Glutamatergic neuron (in vitro differentiated cells): Measurements from ENCODE around the gene RBBP4. TPM values are rescaled to one million over a fixed set of nuclear protein-coding genes. Genes with fewer than 3 reads are reported as not detected.

Experiments
- DNase-seq: peaks from one replicate; pipeline ENCODE4 v3.0.0; 2022
- H3K27ac Mint-ChIP-seq: one replicate; pipeline ENCODE4 v1.8.0; 2020; ENCODE audit warnings: mild to moderate bottlenecking, mixed read lengths, inconsistent platforms; ENCODE audit not compliant: unreplicated experiment
- H3K27me3 Mint-ChIP-seq: one replicate; pipeline ENCODE4 v1.8.0; 2020; ENCODE audit warnings: mild to moderate bottlenecking, moderate library complexity, mixed read lengths, inconsistent platforms; ENCODE audit not compliant: unreplicated experiment
- H3K36me3 Mint-ChIP-seq: one replicate; pipeline ENCODE4 v1.8.0; 2020; ENCODE audit warnings: mild to moderate bottlenecking, mixed read lengths, inconsistent platforms; ENCODE audit not compliant: unreplicated experiment
- H3K4me1 Mint-ChIP-seq: one replicate; pipeline ENCODE4 v1.8.0; 2020; ENCODE audit warnings: mild to moderate bottlenecking, low read depth, mixed read lengths, inconsistent platforms; ENCODE audit not compliant: unreplicated experiment
- H3K4me3 Mint-ChIP-seq: one replicate; pipeline ENCODE4 v1.8.0; 2020; ENCODE audit warnings: mild to moderate bottlenecking, mixed read lengths, inconsistent platforms; ENCODE audit not compliant: unreplicated experiment
- H3K9me3 Mint-ChIP-seq: one replicate; pipeline ENCODE4 v1.8.0; 2020; ENCODE audit warnings: mild to moderate bottlenecking, moderate library complexity, mixed read lengths, inconsistent platforms; ENCODE audit not compliant: unreplicated experiment
- total RNA-seq: library from RNA; stranded (reverse); fragmentation: NEBNext Ultra II Directional; extraction: Animal tissue kit (Norgen Biotek cat#: 25700); gene quantifications from one replicate; pipeline ENCODE4 v1.2.1, GENCODE V29; 2021; ENCODE audit not compliant: unreplicated experiment
- TF ChIP-seq, protein P1 (sequence below): fragments of 200-600 bp; sonication (generic); IDR thresholded peaks from one replicate; pipeline ENCODE4 v1.5.0; 2021; ENCODE audit not compliant: partially characterized antibody, unreplicated experiment

Gene RBBP4
- total RNA-seq, 1 donor from 2014 or later: 332 TPM

DNA sequence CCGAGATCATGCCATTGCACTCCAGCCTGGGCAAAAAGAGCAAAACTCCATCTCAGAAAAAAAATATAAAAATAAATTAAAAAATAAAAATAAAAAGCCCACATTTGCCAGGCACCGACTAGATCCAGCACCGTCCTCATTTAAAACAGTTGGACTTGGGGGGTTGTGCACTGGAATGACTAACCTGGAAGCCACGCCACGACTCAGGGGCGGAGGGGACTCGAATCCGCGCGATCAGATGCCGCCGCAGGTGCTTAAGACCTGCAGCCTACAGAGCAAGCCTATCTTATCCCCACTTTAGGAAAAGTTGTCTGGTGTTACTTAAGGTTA is 39.2 kb upstream of the RBBP4 start:
- no peak for DNase-seq
- Mint-ChIP-seq H3K4me1 (no peaks in the 10 kb centered on the region), H3K27ac (no peak overlapping the region), H3K36me3 (no peaks in the 10 kb centered on the region), H3K27me3 (no peaks in the 10 kb centered on the region), H3K9me3 (no peaks in the 10 kb centered on the region), H3K4me3 (peak overlapping the region; percentile 82)
- TF ChIP-seq, protein P1, sequence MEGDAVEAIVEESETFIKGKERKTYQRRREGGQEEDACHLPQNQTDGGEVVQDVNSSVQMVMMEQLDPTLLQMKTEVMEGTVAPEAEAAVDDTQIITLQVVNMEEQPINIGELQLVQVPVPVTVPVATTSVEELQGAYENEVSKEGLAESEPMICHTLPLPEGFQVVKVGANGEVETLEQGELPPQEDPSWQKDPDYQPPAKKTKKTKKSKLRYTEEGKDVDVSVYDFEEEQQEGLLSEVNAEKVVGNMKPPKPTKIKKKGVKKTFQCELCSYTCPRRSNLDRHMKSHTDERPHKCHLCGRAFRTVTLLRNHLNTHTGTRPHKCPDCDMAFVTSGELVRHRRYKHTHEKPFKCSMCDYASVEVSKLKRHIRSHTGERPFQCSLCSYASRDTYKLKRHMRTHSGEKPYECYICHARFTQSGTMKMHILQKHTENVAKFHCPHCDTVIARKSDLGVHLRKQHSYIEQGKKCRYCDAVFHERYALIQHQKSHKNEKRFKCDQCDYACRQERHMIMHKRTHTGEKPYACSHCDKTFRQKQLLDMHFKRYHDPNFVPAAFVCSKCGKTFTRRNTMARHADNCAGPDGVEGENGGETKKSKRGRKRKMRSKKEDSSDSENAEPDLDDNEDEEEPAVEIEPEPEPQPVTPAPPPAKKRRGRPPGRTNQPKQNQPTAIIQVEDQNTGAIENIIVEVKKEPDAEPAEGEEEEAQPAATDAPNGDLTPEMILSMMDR: no peak

DNA sequence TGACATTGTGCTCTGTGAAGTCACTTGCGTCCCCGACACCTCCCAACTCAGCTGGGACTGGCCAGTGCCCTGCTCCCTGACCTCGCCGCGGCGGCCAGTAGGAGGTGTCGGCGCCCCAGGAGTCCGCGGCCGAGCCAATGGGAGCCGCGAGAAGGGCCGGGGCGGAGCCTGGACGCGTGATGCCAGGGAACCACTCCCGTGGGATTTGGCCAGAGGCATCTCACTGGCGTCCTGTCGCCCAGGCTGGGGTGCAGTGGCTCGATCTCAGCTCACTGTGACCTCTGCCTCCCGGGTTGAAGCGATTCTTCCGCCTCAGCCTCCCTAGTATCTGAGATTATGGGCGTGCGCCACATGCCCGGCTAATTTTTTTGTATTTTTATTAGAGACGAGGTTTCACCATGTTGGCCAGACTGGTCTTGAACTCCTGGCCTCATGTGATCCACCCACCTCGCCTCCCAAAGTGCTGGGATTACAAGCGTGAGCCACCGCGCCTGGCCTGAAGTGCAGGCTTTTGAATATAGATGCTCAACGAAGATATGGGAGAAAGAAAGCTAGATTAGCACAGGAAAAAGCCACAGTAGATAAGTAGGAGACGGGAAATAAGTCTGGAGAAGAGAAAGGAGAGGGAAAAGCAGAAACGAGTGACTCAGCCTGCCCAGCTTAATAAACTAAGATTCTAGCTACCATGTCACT is 38.7 kb upstream of the RBBP4 start:
- Mint-ChIP-seq H3K9me3 (no peaks in the 10 kb centered on the region), H3K4me3 (peak overlapping the region; percentile 82), H3K27me3 (no peaks in the 10 kb centered on the region), H3K4me1 (no peaks in the 10 kb centered on the region), H3K27ac (no peak overlapping the region), H3K36me3 (no peaks in the 10 kb centered on the region)
- TF ChIP-seq, protein P1: peak; percentile 44
- peak; percentile 90 for DNase-seq

DNA sequence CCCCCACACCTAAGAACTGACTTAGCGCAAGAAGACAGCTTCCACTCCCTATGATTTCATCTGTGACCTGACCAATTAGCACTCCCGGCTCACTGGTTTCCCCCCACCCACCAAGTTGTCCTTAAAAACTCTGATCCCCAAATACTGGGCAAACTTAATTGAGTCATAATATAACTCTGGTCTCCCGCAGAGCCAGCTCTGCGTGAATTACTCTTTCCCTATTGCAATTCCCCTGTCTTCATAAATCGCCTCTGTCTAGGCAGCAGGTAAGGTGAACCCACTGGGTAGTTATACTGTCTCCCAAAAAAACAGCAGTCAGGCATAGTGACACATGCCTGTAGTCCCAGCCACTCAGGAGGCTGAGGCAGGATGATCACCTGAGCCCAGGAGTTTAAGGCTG is 37.5 kb upstream of the RBBP4 start:
- TF ChIP-seq, protein P1: no peak
- no peak overlapping the region for H3K4me3 Mint-ChIP-seq
- H3K9me3 Mint-ChIP-seq: no peaks in the 10 kb centered on the region
- no peak overlapping the region for H3K27ac Mint-ChIP-seq
- no peaks in the 10 kb centered on the region for H3K36me3 Mint-ChIP-seq
- no peaks in the 10 kb centered on the region for H3K27me3 Mint-ChIP-seq
- no peak for DNase-seq
- no peaks in the 10 kb centered on the region for H3K4me1 Mint-ChIP-seq

DNA sequence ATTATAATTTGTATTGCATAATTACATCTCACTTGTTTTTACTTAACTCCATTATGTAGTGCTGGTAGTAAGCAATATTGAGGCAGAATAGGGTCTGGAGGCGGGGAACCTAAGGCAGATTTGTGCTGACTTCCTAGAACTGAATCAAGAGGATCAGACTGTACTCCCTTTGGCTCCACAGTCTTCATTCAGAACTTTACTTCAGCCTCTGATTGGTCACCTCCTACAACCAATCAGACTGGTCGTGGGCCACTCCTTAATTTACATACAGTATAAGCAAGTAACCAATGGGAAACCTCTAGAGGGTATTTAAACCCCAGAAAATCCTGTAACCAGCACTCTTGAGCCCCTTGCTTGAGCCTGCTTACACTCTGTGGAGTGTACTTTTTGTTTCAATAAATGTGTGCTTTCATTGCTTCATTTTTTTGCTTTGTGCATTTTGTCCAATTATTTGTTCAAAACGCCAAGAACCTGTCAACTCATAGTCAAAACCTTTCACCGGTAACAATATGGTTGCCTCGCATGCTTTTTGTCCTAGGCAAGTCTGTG is 32.3 kb upstream of the RBBP4 start:
- H3K9me3 Mint-ChIP-seq: no peaks in the 10 kb centered on the region
- no peak for DNase-seq
- no peaks in the 10 kb centered on the region for H3K4me1 Mint-ChIP-seq
- H3K27me3 Mint-ChIP-seq: peaks cover 3% of the 10 kb centered on the region
- TF ChIP-seq, protein P1: no peak
- no peak overlapping the region for H3K4me3 Mint-ChIP-seq
- H3K36me3 Mint-ChIP-seq: no peaks in the 10 kb centered on the region
- no peak overlapping the region for H3K27ac Mint-ChIP-seq

DNA sequence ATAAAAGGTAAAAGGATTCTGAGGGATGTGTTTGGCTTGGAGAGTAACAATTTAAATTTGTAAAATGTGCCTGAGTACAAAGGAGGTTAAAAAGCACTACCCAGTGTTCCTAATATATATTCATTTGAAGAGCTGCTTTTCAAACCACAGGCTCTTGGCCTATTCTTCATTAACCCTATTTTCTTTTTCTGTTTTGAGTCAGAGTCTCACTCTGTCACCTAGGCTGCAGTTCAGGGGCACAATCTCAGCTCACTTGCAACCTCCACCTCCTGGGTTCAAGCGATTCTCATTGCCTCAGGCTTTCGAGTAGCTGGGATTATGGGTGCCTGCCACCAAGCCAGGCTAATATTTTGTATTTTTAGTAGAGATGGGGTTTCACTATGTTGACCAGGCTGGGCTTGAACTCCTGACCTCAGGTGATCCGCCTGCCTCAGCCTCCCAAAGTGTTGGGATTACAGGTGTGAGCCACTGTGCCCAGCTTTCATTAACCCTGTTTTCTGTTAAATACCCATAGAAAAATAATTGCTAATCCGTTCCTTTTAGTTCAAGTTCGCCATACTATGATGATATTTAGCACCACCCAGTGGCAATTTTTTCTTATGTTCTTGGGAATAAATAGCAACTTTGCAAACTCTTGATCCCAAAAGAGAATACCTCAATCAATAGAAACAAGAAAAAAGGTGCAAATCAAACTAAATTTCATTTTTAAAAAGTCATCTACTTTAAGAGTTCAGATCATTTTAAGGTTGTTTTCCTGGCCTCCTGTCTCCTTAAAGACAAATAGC is 31.1 kb upstream of the RBBP4 start:
- no peak for DNase-seq
- TF ChIP-seq, protein P1: no peak
- no peak overlapping the region for H3K27ac Mint-ChIP-seq

More for the DNA sequence above, 31.1 kb upstream of the RBBP4 start:
- Mint-ChIP-seq H3K27me3 (peaks cover 3% of the 10 kb centered on the region), H3K4me3 (no peak overlapping the region), H3K36me3 (no peaks in the 10 kb centered on the region), H3K9me3 (no peaks in the 10 kb centered on the region), H3K4me1 (no peaks in the 10 kb centered on the region)
